Jurkat, Clone E6-1 (cell line): ENCODE data around the gene HNMT.

Experiments used
- DNase-seq: peaks from one replicate; pipeline ENCODE4 v3.0.0-alpha.2; 2011; ENCODE audit warnings: low read depth, low spot score
- H3K4me3 ChIP-seq: 2 replicates; pipeline ENCODE4 v1.5.1; 2011; ENCODE audit warnings: mild to moderate bottlenecking, low read length, control low read depth, moderate library complexity

The HNMT gene

GRCh38 chr2:137943678-137944347, 20.5 kb upstream of the HNMT start:
- no peak overlapping the region for H3K4me3 ChIP-seq
- no peak for DNase-seq

- no peak overlapping the region for H3K4me3 ChIP-seq
- DNase-seq: no peak
Measured at GRCh38 chr2:137944714-137945113, 19.6 kb upstream of the HNMT start.

DNA sequence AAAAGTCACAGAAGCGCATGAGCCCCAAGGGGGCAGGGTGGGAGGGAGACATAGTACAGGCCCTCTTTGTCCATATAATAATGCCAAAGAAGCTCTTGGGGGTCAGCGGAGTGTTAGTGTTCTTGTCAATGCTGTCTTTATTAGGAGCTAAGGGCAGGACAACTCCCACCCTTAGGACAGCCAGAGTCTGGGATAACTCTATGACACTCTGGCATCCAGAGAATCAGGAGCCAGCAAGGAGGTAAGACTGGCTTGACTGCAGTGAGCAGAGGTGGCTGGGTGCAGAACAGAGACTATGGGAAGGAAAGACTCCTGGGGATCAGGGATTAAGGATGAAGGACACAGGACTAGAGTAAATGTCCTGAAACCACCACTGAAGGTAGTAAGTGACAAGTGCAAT, 19.0 kb upstream of the HNMT start:
- DNase-seq: no peak
- H3K4me3 ChIP-seq: no peak overlapping the region

GRCh38 chr2:137946227-137946626, 18.0 kb upstream of the HNMT start:
- no peak for DNase-seq
- no peak overlapping the region for H3K4me3 ChIP-seq

DNA sequence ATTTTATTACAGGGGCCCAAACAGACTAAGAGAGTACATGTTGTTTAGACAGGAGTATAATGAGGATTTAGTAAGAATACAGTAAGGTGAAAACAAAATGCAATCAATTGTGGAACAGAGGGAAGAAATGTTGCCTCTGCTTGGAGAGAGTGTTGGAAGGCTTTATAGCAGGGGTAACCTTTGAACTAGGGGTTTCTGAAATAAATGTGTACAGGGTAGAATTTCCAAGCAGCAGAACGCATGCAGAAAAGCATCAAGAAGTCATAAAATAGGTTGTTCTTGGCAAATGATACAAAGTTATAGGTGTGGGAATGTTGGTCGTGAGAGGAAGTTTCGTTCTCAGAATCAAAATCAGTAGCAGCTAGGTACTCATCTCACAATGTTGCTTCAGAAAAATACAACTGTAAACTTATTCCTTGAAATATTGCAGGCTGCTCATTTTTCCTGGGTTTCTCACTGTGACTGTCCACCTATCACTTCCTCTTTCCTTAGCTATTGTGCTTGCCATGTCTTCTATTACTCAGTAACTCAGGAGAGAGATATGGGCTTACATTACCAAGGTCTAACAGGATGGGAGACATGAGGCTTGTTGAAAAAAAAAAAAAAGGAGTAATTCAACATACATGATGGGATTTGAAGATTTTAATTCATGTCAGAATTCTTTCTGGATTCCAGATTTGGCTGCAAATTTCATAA, 17.1 kb upstream of the HNMT start:
- H3K4me3 ChIP-seq: no peak overlapping the region
- no peak for DNase-seq

- DNase-seq: peak; percentile 31
- H3K4me3 ChIP-seq: no peak overlapping the region
Measured at GRCh38 chr2:137947728-137948336, 16.4 kb upstream of the HNMT start.

DNA sequence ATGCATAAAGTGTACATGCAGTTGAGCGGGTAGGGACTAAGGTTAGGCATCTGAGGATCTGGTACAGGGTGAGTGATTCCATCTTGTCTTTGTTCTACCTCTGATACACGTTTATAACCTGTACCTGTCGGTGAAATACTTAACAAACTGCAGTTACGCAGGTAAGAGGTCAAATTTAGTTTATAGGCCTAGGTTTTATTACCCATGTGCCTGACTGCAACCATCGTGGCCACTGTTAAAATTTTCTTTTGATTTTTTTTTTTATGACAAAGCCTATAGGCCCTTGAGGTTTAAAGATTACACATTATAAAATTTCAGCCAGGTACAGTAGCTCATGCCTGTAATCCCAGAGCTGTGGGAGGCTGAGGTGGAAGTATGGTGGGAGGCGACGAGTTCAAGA, 15.4 kb upstream of the HNMT start:
- DNase-seq: no peak
- H3K4me3 ChIP-seq: no peak overlapping the region

DNA sequence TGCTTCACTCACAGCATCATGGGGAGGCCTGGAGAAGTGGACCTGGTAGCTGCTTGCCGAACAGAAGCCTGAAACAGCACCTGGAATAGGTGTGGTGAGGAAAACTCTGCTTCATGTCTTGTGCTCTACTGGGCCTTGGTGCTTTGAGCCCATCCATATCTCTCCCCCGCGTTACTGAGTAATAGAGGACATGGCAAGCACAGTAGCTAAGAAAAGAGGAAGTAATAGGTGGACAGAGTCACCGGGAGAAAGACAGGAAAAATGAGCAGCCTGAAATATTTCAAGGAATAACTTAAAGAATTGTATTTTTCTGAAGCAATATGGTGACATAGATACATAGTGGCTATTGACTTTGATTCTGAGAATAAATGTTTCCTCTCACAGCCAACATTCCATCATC, 14.0 kb upstream of the HNMT start:
- no peak for DNase-seq
- H3K4me3 ChIP-seq: no peak overlapping the region

- no peak for DNase-seq
- no peak overlapping the region for H3K4me3 ChIP-seq
Measured at GRCh38 chr2:137951586-137951985, 12.7 kb upstream of the HNMT start.

GRCh38 chr2:137952586-137953129, 11.6 kb upstream of the HNMT start:
- DNase-seq: no peak
- H3K4me3 ChIP-seq: no peak overlapping the region

- H3K4me3 ChIP-seq: no peak overlapping the region
- no peak for DNase-seq
Measured at GRCh38 chr2:137955536-137955935, 8.7 kb upstream of the HNMT start.

DNA sequence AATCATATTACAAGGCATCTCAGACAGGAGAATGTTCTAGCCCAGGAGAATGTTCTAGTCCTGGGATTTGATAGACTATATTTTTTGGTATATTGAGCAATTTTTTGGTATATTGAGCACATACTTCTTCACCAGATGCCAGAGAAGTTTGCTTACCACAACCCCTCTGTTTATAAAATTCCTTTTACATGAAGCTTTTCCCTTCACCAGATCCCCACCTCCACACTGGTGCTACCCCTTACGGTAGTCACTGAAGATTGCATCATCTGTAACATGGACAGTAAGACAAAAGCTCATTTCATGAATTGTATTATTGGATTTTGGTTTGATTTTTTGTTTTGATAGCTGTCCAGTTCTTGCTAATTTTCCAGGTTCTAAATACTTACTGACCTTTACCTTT, 7.2 kb upstream of the HNMT start:
- H3K4me3 ChIP-seq: no peak overlapping the region
- no peak for DNase-seq

DNA sequence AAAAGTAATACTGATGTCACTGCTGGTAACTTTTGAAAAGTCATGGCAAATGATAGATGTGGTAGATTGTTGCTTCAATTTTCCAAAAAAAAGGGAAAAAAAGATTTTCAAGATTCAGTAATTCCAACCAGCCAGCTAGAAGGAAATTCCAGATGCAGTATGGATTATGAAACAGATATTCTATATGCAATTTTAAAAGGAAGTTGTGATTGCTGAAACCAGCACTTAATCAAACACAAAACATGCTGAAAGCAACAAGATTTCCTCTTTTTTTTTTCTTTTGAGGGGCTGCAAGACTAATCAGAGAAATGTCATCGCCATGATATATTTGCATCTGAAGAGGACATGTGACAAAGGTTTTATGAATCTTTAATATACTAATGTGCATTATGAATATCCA, 5.1 kb upstream of the HNMT start:
- no peak overlapping the region for H3K4me3 ChIP-seq
- no peak for DNase-seq

DNA sequence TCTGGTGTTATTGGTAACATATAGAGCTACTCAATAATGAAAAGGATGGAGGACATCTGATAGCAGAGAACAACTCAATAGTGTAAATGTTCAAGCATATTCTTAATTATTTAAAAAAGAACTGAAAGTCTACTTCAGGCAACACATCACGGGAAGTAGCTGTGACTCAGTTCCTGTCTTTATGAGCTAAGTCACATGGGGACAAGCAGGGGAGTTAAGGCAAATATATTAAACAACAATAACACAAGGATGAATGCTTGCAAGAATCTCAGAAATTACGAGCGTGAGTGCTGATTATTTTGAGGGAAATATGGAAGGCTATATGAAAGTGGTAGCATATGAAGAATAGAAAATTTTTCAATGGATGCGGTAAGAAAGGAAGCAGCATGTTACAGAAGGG, 4.0 kb upstream of the HNMT start:
- no peak for DNase-seq
- H3K4me3 ChIP-seq: no peak overlapping the region

GRCh38 chr2:137961602-137962001, 2.7 kb upstream of the HNMT start:
- no peak for DNase-seq

GRCh38 chr2:137963535-137964065, 673 bp upstream of the HNMT start:
- DNase-seq: no peak
- H3K4me3 ChIP-seq: no peak overlapping the region

More at GRCh38 chr2:137961602-137962001, 2.7 kb upstream of the HNMT start:
- no peak overlapping the region for H3K4me3 ChIP-seq

- no peak for DNase-seq
- H3K4me3 ChIP-seq: no peak overlapping the region
Measured at GRCh38 chr2:137964859-137965459, 686 bp downstream of the HNMT start.

DNA sequence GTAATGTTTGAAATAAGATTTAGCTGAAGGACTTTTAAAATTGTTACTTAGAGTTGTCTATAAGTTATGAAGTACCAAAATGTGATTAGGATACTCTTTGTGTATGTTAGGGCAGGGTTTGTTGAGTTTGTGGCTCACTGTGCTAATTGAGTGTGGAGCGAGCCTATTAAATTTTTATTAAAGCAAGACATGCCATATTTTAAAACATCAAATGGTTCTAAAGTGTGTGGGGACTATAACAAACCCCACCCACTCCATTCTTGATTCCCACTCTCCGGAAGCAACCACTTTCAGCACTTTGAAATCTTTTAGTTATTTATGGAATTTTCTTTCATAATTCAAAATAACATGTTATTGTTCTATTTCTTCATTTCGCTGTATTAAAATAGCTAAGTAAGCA, 1.8 kb downstream of the HNMT start:
- no peak overlapping the region for H3K4me3 ChIP-seq
- DNase-seq: no peak

- H3K4me3 ChIP-seq: no peak overlapping the region
- DNase-seq: no peak
Measured at GRCh38 chr2:137967042-137967441, 2.8 kb downstream of the HNMT start.
